ENCODE measurements around the gene GIPC2.

- TF ChIP-seq GATA2 (IDR thresholded peaks at IDR 0.05; ENCODE audit: low read depth, low read length) (no peak), GATA3 (IDR thresholded peaks at IDR 0.05; ENCODE audit: low read depth, low read length) (no peak)
Measured at GRCh38 chr1:78095593-78095992, 49.8 kb downstream of the GIPC2 start.

All from SH-SY5Y (cell line).